ENCODE measurements around the gene VPREB1.
"Not testable (repeated sequence)": the region's sequence is repeated elsewhere in the genome, so short reads cannot be mapped to it uniquely, and the experiment has no call there.

The VPREB1 gene

DNA sequence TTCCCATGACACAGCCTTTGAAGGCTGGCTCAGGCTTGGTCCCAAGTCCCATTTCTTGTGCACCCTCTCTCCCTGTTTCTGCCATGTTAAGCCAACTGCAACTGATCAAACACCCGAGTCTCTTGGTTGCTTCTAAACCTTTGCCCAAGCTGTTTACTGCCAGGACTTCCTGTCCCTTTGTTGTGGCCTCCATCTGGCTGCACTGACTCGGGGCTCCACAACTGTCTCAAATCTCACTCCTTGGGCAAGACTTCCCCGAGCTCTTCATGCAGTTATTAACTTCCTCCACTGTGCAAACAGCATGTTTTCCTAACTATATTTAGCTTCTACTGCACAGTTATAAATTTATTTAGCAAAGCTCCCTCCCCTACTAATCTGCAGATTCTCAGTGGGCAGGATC, 4.3 kb downstream of the VPREB1 start:
- POLR2A ChIA-PET, result no interaction called here
- no peak for TF ChIP-seq ZNF384 (IDR thresholded peaks at IDR 0.05)
- TF ChIP-seq, protein P1, sequence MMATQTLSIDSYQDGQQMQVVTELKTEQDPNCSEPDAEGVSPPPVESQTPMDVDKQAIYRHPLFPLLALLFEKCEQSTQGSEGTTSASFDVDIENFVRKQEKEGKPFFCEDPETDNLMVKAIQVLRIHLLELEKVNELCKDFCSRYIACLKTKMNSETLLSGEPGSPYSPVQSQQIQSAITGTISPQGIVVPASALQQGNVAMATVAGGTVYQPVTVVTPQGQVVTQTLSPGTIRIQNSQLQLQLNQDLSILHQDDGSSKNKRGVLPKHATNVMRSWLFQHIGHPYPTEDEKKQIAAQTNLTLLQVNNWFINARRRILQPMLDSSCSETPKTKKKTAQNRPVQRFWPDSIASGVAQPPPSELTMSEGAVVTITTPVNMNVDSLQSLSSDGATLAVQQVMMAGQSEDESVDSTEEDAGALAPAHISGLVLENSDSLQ (IDR thresholded peaks at IDR 0.05), result no peak
- no peak for TF ChIP-seq SUZ12 (IDR thresholded peaks at IDR 0.05)
- no peak for TF ChIP-seq SP1 (IDR thresholded peaks at IDR 0.05)
- CTCF ChIA-PET, result no interaction called here
- no peak for DNase-seq (ENCODE audit: extremely low spot score)

DNA sequence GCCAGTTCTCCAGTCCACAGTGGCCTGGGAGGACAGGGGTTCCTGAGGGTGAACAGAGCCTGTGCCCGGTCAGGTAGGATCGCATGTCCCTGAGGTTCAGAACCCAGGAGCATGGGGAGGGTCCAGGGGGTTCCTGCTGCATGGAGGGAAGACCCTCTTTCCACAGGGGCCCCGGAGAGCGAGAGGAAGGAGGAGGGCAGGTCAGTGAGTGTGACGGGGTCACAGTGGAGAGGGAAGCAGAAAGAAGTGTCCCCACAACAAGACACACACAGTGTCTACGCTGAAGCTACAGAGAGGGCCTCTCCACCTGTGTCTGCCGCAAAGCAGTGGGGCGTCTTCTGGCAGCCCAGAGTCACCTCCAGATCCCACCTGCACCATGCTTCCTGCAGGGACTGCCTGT, 6.1 kb downstream of the VPREB1 start:
- CTCF ChIA-PET; POLR2A ChIA-PET; DNase-seq (ENCODE audit: extremely low spot score): not testable (repeated sequence)

DNA sequence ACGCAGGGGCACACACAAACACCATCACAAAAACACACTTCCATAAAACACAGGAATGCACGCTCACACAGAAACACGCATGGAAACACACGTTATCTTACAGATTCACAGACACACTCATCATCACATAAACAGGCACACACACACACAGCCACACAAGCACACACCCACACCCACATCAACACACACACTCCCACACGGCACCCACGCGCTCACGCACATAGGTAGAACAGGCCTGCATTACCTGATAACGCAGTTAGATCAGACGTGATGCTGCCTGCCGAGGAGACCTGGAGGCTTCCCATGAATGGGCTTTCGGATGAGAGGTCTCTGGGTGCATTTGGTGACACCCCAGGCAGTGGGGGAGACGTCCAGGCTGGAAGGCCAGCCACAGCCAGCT, 11.5 kb downstream of the VPREB1 start:
- CTCF ChIA-PET, POLR2A ChIA-PET: not testable (repeated sequence)

DNA sequence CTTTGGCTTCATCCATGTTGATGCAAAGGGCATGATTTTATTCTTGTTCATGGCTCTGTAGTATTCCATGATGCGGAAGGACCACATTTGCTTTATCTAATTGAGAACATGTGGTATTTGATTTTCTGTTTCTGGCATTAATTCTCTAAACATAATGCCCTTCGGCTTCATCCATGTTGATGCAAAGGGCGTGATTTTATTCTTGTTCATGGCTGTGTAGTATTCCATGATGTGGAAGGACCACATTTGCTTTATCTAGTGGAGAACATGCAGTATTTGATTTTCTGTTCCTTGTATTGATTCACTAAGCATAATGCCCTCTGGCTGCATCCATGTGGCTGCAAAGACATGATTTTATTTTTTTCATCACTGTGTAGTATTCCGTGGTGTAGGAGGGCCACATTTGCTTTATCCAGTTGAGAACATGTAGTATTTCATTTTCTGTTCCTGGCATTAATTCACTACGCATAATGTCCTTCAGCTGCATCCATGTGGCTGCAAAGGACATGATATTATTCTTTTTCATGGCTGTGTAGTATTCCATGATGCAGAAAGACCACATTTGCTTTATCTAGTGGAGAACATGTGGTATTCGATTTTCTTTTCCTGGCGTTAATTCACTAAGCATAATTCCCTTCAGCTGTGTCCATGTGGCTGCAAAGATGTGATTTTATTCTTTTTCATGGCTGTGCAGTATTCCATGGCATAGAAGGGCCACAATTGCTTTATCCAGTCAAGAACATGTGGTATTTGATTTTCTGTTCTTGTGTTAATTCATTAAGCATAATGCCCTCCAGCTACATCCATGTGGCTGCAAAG, 14.2 kb downstream of the VPREB1 start:
- POLR2A ChIA-PET; DNase-seq (ENCODE audit: extremely low spot score); CTCF ChIA-PET: not testable (repeated sequence)

More for the DNA sequence above, 11.5 kb downstream of the VPREB1 start:
- DNase-seq (ENCODE audit: extremely low spot score), result not testable (repeated sequence)

DNA sequence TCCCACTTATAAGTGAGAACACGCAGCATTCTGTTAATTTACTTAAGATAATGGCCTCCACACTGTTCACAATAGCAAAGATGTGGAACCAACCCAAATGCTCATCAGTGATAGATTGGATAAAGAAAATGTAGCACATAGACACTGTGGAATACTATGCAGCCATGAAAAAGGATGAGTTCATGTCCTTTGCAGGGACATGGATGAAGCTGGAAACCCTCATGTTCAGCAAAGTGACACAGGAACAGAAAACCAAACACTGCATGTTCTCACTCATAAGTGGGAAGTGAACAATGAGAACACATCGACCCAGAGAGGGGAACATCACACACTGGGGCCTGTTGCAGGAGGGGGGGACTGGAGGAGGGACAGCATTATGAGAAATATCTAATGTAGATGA, 15.6 kb downstream of the VPREB1 start:
- CTCF ChIA-PET, POLR2A ChIA-PET: not testable (repeated sequence)

DNA sequence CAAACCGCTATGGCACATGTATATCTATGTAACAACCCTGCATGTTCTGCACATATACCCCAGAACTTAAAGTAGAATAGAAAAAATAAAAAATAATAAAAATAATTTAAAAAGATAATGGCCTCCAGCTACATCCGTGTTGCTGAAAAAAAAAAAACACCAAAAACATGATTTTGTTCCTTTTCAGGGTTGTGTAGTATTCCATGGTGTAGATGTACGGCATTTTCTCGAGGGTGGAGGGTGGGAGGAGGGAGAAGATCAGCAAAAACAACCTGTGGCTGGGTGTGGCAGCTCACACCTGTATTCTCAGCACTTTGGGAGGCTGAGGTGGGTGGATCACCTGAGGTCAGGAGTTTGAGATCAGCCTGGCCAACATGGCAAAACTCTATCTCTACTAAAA, 16.0 kb downstream of the VPREB1 start:
- DNase-seq (ENCODE audit: extremely low spot score); CTCF ChIA-PET; POLR2A ChIA-PET: not testable (repeated sequence)

More for the DNA sequence above, 15.6 kb downstream of the VPREB1 start:
- not testable (repeated sequence) for DNase-seq (ENCODE audit: extremely low spot score)

DNA sequence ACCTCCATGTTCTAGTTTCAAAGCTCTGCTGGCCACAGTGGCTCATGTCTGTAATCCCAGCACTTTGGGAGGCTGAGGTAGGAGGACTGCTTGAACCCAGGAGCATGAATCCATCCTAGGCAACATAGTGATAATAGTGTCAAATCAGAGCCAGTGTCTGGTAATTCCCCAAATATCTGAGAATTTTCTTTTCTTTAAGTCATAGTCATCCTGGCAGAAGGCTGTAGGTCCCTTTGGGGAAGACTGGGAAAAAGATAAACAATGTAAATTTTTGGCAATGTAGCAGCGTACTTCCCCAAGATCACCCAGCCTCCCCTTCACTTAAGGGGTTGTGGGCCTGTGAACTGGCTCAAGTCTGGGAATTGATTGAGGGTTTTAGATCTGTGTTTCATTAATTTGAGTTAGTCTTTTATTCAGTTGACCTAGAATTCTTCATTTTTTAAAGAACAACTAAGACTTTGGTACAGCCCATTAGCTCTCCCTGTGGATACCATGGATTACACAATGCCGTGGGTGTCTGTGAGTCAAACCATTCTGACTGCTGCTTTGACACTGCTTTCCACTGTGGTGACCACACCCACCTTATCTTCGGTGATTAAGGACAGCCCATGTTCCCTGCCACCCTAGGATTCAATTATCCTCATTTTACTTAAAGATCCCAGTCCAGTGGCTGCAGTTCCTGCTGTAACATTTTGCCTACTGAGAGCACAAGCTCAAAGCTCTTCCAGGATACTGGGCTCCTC, 17.9 kb downstream of the VPREB1 start:
- DNase-seq (ENCODE audit: extremely low spot score); POLR2A ChIA-PET; CTCF ChIA-PET: not testable (repeated sequence)

DNA sequence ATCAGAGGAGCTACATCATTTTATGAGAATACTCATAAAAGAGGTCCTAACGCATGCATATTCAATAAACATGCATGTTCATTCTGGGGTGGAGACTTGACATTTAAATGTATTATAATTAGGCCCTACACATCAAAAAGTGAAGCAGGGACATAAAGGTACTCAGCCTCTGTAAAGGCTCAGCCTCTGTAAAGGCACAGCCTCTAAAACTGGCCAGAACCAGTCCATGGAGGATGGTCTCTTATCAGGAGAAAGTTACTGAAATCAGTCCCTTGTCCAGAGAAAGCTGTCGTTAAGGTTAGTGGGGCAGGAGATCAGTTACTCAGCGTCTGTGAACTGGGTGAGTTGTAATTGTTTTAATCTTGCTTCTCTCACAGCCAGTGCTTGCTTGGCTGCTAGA, 19.2 kb downstream of the VPREB1 start:
- CTCF ChIA-PET; POLR2A ChIA-PET; DNase-seq (ENCODE audit: extremely low spot score): not testable (repeated sequence)

DNA sequence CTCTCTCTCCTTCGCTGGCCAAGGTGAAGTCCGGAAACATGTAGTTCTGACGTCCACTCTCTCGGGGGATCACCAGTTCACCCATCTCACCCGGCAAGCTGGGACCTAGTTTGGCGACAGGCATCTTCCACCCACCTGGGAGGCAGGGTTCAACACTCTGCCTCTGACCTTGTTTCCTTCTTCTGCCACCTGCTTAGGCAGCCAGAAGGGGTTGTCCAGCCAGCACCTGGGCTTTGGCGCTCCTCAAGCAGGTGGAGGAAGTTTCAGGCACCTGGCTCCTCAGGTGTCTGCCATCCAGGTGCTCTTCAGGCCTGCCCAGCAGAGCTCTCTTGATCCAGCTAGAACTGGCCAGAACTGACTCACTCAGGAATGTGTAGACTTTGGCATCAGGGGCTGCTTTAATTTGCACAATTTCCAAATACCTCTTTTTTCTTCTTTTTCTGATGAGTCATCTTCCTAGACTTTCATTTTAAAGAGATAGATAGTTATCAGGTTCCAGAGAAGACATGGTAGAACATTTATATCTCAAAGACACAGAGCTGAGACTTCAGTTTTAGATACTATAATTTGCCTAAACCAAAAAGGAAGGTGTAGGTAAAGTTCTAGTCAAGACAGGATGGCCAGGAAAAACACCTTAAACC, 25.6 kb downstream of the VPREB1 start:
- CTCF ChIA-PET; DNase-seq (ENCODE audit: extremely low spot score); POLR2A ChIA-PET: not testable (repeated sequence)

DNA sequence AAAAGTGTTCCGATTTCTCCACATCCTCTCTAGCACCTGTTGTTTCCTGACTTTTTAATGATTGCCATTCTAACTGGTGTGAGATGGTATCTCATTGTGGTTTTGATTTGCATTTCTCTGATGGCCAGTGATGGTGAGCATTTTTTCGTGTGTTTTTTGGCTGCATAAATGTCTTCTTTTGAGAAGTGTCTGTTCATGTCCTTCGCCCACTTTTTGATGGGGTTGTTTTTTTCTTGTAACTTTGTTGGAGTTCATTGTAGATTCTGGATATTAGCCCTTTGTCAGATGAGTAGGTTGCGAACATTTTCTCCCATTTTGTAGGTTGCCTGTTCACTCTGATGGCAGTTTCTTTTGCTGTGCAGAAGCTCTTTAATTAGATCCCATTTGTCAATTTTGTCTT, 32.8 kb downstream of the VPREB1 start:
- DNase-seq (ENCODE audit: extremely low spot score); POLR2A ChIA-PET; CTCF ChIA-PET: not testable (repeated sequence)

DNA sequence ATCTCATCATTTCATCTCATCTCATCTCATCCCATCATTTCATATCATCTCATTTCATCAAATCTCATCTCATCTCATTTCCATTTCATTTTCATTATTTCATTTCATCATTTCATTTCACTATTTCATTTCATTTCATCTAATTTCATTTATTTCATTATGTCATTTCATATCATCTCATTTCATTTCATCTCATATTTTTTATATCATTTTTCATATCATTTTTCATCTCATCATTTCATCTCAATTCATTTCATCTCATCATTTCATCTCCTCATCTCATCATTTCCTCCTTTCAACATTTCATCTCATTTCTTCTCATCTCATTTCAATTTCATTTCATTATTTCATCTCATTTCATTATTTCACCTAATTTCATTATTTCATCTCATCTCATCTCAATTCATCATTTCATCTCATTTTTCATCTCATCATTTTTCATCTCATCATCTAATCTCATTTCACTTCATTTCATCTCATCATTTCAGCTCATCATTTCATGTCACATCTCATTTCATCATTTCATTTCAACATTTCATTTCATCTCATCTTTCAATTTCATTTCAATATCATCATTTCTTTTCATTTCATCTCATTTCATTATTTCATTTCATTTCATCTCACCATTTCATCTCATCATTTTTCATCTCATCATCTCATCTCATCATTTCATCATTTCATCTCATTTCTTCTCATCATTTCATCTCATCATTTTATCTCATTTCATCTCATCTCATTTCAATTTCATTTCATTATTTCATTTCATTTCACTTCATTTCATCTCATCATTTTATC, 40.6 kb downstream of the VPREB1 start:
- DNase-seq (ENCODE audit: extremely low spot score); POLR2A ChIA-PET; CTCF ChIA-PET: not testable (repeated sequence)

DNA sequence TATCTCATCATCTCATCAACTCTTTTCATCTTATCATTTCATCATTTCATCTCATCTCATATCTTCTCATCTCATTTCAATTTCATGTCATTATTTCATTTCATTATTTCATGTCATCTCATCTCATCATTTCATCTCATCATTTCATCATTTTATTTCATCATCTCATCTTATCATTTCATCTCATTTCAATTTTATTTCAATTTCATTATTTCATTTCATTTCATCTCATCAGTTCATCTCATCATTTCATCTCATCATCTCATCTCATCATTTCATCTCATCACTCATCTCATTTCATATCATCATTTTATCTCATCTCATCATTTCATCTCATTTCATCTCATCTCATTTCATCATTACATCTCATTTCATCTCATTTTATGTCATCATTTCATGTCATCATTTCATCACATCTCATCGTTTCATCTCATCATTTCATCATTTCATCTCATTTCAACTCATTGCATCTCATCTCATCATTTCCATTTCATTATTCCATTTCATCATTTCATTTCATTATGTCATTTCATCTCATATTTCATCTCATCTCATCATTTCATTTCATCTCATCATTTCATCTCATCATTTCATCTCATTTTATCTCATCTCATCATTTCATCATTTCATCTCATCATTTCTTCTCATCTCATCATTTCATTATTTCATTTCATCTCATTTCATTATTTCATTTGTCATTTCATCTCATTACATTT, 42.0 kb downstream of the VPREB1 start:
- DNase-seq (ENCODE audit: extremely low spot score); POLR2A ChIA-PET; CTCF ChIA-PET: not testable (repeated sequence)

DNA sequence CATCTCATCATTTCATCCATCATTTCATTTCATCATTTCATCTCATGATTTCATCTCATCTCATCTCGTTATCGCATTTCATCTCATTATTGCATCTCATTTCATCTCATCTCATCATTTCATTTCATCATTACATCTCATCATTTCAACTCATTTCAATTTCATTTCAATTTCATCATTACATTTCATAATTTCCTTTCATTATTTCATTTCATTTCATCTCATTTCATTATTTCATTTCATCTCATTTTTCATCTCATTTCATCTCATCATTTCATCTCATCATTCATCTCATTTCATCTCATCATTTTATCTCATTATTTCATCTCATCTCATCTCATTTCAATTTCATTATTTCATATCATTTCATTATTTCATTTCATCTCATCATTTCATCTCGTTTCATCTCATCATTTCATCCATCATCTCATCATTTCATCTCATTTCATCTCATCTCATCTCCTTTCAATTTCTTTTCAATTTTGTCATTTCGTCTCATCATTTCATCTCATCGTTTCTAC, 42.6 kb downstream of the VPREB1 start:
- CTCF ChIA-PET; DNase-seq (ENCODE audit: extremely low spot score); POLR2A ChIA-PET: not testable (repeated sequence)

DNA sequence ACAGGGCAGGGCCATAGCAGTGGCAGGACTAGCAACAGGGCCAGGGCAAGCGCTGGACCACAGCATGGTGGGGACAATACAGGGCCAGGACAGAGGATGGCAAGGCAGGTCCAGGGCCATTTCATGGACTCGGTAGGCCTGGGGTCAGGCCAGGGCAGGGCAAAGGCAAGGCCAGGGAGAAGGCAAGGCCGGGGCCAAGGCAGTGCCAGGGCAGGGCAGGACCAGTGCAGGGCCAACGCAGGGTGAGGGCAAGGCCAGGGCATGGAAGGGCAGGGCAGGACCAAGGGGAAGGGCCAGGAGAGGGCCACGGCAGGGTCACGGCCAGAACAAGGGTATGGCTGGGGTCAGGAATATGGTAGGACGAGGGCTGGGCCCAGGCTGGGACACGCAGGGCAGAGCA, 45.1 kb downstream of the VPREB1 start:
- POLR2A ChIA-PET; DNase-seq (ENCODE audit: extremely low spot score); CTCF ChIA-PET: not testable (repeated sequence)

DNA sequence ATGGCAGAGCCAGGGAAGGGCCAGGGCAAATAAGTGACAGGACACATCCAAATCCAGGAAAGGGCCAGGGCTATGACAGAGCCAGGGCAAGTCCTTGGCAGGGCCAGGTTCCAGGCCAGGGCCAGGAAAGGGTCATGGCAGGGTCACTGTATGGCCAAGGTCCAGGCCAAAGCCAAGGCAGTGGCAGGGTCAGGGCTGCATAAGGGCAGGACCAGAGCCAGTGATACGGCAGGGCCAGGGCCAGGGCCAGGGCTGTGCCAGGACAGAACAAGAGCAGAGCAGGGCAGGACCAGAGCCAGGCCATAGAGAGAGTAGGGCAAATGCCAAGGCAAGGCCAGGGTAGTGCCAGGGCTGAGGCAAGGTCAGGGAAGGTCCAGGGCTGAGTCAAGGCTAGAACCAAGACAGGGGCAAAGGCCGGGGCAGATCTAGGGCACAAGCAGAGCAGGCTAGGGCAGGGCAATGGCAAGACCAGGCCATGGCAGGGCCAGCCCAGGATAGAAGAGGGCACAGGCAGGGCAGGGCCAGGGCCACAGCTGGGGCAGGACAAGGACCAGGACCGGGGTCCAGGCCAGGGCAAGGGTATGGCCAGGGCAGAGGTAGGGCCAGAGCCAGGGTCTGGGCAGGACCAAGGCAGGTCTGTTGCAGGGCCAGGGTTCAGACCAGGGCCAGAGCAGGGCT, 46.7 kb downstream of the VPREB1 start:
- POLR2A ChIA-PET; DNase-seq (ENCODE audit: extremely low spot score); CTCF ChIA-PET: not testable (repeated sequence)

DNA sequence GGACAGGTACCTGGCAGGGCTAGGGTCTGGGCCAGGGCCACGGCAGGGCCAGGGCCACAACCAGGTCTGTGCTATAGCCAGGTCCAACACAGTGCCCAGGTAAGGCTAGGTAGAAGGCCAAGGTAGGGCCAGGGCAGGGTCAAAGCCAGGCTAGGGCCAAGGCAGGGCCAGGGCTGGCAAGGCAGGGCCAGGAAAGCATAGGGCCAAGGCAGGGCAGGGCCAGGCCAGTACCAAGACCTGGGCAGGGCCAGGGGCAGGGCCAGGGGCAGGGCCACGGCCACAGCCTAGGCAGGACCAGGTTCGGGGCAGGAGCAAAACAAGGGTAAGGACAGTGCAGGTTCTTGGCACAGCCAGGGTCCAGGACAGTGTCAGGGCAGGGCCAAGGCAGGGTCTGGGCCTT, 48.1 kb downstream of the VPREB1 start:
- DNase-seq (ENCODE audit: extremely low spot score); POLR2A ChIA-PET; CTCF ChIA-PET: not testable (repeated sequence)

Data from HEK293T (cell line).